H4 (cell line): ENCODE measurements around the gene SLC44A3. TPM values are rescaled to one million over a fixed set of nuclear protein-coding genes. Genes with fewer than 3 reads are reported as not detected.

Source experiments
- DNase-seq: peaks from one replicate; pipeline ENCODE4 v3.0.0-alpha.2; 2015; ENCODE audit warnings: low spot score
- total RNA-seq: library from RNA; depleted of rRNA; stranded (reverse); fragments of >200 nt; shearing (Covaris generic); gene quantifications from 2 replicates; pipeline ENCODE4 v1.2.3, GENCODE V29; 2014; rRNA removed

Gene SLC44A3
- 1.1 and 2.7 TPM in 2 replicates for total RNA-seq

DNA sequence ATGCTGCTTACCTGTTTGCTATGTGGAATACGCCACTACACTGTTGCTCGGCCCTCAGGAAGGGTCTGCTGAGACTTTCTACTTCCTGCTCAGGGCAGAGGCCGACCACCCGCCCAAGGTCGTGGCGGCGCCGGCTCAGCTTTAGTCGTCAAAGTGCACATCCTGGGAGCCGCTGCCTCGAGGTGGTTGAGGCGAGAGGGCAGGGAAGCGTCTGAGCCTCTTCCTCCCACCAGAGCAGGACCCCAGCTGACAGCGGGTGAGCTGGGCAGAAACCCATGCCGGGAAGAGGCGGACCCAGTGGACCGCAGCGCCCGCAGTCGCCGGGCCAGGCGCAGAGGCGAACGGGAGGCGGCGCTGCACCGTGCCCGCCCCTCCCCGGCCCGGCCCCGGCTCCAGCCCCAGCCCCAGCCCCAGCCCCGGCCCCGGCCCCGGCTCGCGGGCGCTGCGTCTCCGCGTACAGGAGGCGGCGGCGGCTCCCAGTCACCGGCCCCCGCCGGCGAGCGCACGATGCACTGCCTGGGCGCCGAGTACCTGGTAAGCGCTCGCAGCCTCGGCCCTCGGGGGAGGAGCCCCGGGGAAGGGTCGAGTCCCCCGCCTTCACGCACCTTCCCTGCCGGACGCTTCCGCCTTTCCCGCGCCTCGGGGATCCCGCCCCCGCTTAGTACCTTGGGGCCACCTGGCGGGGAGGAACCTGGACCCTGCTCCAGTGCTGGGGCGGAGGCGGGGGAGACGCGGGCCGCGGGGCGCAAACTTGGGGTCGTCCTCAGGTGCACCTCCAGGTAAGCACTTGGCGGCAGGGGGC is at the start of gene SLC44A3:
Gene SLC44A3 (plus strand): TSS at position 413 of the 802 bp plus-strand sequence. CDS start 95 bp downstream, at position 508.
- DNase-seq: peak; percentile 13

GRCh38 chr1:94772230-94772641 is 47.9 kb upstream of the SLC44A3 start:
- DNase-seq: no peak

- DNase-seq: no peak
Measured at GRCh38 chr1:94772845-94773244, 47.3 kb upstream of the SLC44A3 start.

DNA sequence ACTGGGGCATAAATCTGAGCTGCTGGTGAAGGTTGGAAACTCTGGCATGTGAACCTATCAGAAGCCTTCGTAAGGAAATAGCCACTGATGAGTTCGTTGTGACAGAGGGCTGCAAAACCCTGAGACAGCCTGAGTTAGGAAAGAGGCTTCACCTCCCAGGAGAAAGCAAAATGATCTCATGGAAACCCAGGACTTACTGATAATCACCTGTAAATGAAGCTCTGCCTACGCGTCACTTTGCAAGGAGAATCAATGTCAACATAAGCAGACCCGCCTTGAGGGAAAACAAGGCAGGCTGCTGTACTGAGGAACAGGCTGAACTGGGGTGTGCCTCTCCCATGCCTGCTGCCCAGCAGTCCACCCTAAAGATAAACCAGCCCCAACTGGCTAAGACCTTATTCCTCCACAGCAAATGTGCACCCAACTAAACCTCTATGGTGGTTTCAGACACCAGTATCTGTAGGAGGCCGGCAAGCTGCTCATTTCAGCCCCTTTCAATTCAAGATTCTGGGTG is 46.8 kb upstream of the SLC44A3 start:
- DNase-seq: no peak

DNA sequence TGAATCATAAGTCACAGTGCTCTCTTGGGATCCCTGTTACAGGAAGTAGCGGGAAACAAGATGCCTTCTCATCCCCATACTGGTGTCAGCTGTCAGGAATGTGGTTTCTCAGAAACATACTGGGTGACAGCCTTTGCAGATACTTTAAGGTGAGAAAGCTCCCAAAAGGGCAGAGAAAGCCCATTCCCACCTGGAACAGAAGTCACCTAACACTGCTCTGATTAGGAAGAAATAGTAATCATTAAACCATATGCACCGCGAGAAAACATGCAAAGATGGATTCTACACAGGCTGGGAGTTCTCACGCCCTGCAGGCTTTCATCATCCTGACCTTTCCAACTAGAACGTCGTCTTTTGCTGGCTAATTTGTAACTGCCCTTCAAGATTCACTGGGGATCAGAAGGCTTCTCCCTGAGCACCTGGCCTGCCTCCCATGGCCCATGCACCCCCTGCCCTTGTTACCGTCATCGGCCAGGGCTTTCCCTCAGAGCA is 46.2 kb upstream of the SLC44A3 start:
- no peak for DNase-seq

DNA sequence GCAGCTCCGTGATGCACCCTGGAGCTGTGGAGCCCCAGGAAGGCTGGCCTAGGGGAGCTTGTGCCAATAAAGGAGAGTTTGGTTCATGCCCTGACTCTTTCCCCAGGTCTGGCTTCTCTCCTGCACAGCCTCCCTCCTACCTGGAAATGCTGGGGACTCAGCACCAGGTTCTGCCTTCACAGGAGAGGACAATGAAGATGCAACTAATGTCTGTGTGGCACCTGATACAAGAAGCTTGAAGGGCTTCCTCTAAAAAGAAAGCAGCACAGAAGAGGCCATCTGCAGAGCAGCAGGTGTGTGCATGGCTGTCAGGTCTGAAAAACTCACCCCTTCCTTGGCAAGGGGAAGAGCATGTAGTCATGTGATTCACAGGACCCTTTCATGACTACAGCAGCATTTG is 43.7 kb upstream of the SLC44A3 start:
- no peak for DNase-seq

GRCh38 chr1:94777281-94777680 is 42.9 kb upstream of the SLC44A3 start:
- DNase-seq: no peak

- DNase-seq: no peak
Measured at GRCh38 chr1:94778808-94779207, 41.3 kb upstream of the SLC44A3 start.

GRCh38 chr1:94783342-94784189 is 36.6 kb upstream of the SLC44A3 start:
- peak; percentile 77 for DNase-seq

DNA sequence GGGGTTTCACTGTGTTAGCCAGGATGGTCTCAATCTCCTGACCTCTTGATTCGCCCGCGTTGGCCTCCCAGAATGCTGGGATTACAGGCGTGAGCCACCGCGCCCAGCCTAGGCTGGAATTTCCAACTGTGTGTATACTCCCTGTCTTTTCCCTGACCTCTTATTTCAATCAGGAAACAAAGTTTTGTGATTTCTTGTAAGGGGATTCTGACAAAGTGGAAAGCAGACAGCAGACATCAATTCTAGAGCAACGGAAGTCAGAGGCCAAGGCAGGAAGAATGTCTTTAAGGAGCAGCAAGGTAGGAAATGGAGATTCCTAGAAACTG is 36.0 kb upstream of the SLC44A3 start:
- no peak for DNase-seq

- no peak for DNase-seq
Measured at GRCh38 chr1:94787691-94788090, 32.5 kb upstream of the SLC44A3 start.

- no peak for DNase-seq
Measured at GRCh38 chr1:94790246-94790645, 29.9 kb upstream of the SLC44A3 start.

DNA sequence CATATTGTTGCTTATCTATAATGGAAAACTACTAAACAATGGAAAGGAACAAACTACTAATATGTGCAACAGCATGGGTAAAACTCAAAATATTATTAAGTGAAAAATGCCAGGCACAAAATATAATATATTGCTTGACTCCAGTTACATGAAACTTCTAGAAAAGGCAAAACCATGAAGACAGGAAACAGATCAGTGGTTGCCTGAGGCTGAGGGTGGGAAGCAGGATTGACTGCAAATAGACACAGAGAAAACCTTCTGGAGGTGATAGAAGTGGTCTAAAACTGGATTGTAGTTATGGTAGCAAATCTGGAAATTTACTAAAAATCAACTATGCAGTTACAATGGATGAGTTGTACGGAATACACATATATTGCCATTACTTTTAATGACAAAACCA is 29.5 kb upstream of the SLC44A3 start:
- DNase-seq: no peak

DNA sequence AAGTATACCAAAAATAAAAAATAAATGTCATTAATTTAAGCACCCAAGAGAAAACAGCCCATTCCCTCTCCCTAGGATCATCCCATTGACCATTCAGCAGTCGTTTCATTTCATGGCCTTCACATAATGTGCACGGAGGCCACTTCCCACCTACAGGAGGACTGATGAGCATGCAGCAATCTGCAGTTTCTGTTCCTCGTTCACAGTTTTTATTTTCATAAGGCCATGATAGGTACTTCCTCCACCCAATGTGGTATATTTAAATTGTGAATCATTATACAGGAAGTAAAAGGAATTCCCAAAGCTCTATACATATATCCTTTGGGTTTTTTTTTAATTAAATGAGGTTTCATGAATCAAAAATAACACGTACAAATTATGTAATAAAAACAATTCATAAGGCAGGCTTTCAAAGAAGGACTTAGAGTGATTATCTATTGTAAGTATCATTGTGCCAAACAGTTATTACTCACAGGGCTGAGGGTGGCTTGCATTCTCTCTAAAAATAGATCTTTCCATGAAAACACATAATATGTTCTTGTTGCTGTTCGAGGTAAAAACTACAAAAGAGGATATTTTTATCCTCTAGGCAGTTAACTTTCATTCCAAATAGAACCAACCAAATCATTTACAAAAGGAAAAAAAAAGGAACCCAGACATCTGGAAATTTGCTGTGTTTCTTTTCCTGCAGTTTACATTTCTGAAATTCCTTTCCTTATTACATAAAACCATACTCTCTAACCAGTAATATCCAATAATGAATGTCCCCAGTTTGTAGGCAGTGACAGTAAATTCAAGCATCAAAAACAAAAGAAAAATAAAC is 27.5 kb upstream of the SLC44A3 start:
- DNase-seq: peak; percentile 61

DNA sequence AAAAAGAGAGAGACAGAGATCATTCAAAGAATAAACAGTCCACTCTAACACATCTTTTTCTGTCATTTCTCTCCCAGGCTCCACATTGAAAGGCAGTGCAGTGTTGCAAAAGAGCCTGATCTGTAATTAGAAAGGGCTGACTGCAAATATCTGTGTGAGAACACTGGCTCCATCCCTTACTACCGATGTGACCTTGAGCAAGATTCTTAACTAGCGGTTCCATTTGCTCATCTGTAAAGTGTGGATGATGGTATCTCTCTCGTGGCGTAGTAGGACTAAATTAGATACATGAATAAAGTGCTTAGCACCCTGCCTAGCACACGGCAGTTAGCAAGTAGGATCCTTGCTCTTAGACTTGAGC is 26.9 kb upstream of the SLC44A3 start:
- DNase-seq: no peak

GRCh38 chr1:94795434-94795833 is 24.7 kb upstream of the SLC44A3 start:
- no peak for DNase-seq

GRCh38 chr1:94796266-94796665 is 23.9 kb upstream of the SLC44A3 start:
- DNase-seq: no peak

GRCh38 chr1:94797291-94797690 is 22.9 kb upstream of the SLC44A3 start:
- no peak for DNase-seq

DNA sequence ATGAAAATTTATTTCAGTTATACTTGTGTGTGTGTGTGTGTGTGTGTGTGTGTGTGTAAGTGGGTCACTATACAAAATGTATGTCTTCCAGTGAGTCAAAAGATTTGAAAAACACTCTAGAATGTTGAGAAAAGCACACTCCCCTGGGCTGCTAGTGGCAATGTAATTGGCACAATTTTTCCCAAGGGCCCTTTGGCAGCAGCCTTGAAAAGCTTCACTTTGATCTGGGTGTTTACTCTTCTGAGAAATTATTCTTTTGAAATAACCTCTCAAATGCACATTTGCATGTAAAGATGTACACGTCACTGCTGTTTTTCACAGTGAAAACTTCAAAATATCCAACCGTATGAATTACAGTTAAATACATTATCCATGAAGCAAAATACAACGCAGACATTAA is 22.1 kb upstream of the SLC44A3 start:
- no peak for DNase-seq

DNA sequence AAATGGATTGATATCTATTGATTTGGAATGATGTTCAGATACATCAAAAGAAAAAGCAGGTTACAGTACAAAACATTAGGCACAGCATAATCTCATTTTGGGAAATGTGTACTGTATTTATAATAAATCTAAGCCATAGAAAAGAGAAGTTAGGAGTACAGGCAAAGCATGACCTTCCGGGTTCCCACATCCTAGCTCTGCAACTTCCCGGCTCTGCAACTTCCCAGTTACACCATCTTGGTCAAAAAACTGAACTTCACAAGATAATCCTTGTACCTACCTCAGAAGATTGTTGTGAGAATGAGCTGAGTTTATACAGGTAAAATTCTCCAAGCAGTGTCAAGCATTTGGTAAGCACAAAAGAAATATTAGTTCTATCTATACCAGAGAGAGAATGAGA is 21.7 kb upstream of the SLC44A3 start:
- DNase-seq: no peak

- DNase-seq: no peak
Measured at GRCh38 chr1:94799206-94799605, 21.0 kb upstream of the SLC44A3 start.
